HG03521 (cell line): ENCODE measurements around the gene BSN.

Source experiments
- ATAC-seq: cut with Tn5 transposase; IDR thresholded peaks from one replicate; pipeline ENCODE4 v1.9.1; 2021; ENCODE audit warnings: mild to moderate bottlenecking, moderate library complexity; ENCODE audit not compliant: unreplicated experiment

BSN gene

GRCh38 chr3:49593041-49593440 lies 38.8 kb downstream of the BSN start:
- ATAC-seq = no peak

GRCh38 chr3:49600781-49601180 lies 46.5 kb downstream of the BSN start:
- ATAC-seq = no peak

GRCh38 chr3:49601358-49602048 lies 47.2 kb downstream of the BSN start:
- no peak for ATAC-seq

GRCh38 chr3:49602049-49602554 lies 47.8 kb downstream of the BSN start:
- ATAC-seq = no peak

GRCh38 chr3:49602877-49603411 lies 48.7 kb downstream of the BSN start:
- no peak for ATAC-seq

- no peak for ATAC-seq
Observed at GRCh38 chr3:49606427-49606826, 52.1 kb downstream of the BSN start.

- ATAC-seq = no peak
Observed at GRCh38 chr3:49607105-49607591, 52.9 kb downstream of the BSN start.

GRCh38 chr3:49607796-49608195 lies 53.5 kb downstream of the BSN start:
- ATAC-seq = no peak

- ATAC-seq = no peak
Observed at GRCh38 chr3:49609314-49609713, 55.0 kb downstream of the BSN start.

GRCh38 chr3:49609815-49610214 lies 55.5 kb downstream of the BSN start:
- ATAC-seq = no peak

- ATAC-seq = no peak
Observed at GRCh38 chr3:49610666-49611280, 56.5 kb downstream of the BSN start.

GRCh38 chr3:49611291-49611690 lies 57.0 kb downstream of the BSN start:
- no peak for ATAC-seq

GRCh38 chr3:49611719-49612118 lies 57.4 kb downstream of the BSN start:
- no peak for ATAC-seq

GRCh38 chr3:49614936-49615335 lies 60.7 kb downstream of the BSN start:
- ATAC-seq = no peak

GRCh38 chr3:49616061-49616460 lies 61.8 kb downstream of the BSN start:
- no peak for ATAC-seq

- ATAC-seq = no peak
Observed at GRCh38 chr3:49616491-49616941, 62.2 kb downstream of the BSN start.

GRCh38 chr3:49617390-49618013 lies 63.2 kb downstream of the BSN start:
- ATAC-seq = no peak

- ATAC-seq = no peak
Observed at GRCh38 chr3:49618412-49618811, 64.1 kb downstream of the BSN start.

GRCh38 chr3:49619649-49620048 lies 65.4 kb downstream of the BSN start:
- ATAC-seq = no peak

GRCh38 chr3:49620728-49621127 lies 66.5 kb downstream of the BSN start:
- no peak for ATAC-seq

GRCh38 chr3:49623071-49623470 lies 68.8 kb downstream of the BSN start:
- no peak for ATAC-seq

GRCh38 chr3:49625071-49625470 lies 70.8 kb downstream of the BSN start:
- ATAC-seq = no peak
